ENCODE data around the gene NRCAM.

- TF ChIP-seq ZNF565 (CRISPR knock-in tag; conservative IDR thresholded peaks at IDR 0.05; ENCODE audit: low read depth) (no peak), PPARA (CRISPR knock-in tag; IDR thresholded peaks at IDR 0.05; ENCODE audit: borderline replicate concordance) (no peak), GLIS3 (CRISPR knock-in tag; IDR thresholded peaks at IDR 0.05) (no peak), ARNTL (CRISPR knock-in tag; IDR thresholded peaks at IDR 0.05; ENCODE audit: borderline replicate concordance, low read depth) (no peak), CREB5 (CRISPR knock-in tag; IDR thresholded peaks at IDR 0.05; ENCODE audit: low read depth) (no peak), CSDC2 (CRISPR knock-in tag; IDR thresholded peaks at IDR 0.05) (no peak), ZFP3 (CRISPR knock-in tag; IDR thresholded peaks at IDR 0.05) (no peak), ISL1 (CRISPR knock-in tag; IDR thresholded peaks at IDR 0.05) (no peak), ZC3H10 (CRISPR knock-in tag; IDR thresholded peaks at IDR 0.05) (no peak), ZNF70 (CRISPR knock-in tag; IDR thresholded peaks at IDR 0.05) (no peak), TCF4 (CRISPR knock-in tag; IDR thresholded peaks at IDR 0.05; ENCODE audit: borderline replicate concordance) (no peak), BACH2 (CRISPR knock-in tag; IDR thresholded peaks at IDR 0.05; ENCODE audit: borderline replicate concordance) (no peak)
- TF ChIP-seq, protein P1, sequence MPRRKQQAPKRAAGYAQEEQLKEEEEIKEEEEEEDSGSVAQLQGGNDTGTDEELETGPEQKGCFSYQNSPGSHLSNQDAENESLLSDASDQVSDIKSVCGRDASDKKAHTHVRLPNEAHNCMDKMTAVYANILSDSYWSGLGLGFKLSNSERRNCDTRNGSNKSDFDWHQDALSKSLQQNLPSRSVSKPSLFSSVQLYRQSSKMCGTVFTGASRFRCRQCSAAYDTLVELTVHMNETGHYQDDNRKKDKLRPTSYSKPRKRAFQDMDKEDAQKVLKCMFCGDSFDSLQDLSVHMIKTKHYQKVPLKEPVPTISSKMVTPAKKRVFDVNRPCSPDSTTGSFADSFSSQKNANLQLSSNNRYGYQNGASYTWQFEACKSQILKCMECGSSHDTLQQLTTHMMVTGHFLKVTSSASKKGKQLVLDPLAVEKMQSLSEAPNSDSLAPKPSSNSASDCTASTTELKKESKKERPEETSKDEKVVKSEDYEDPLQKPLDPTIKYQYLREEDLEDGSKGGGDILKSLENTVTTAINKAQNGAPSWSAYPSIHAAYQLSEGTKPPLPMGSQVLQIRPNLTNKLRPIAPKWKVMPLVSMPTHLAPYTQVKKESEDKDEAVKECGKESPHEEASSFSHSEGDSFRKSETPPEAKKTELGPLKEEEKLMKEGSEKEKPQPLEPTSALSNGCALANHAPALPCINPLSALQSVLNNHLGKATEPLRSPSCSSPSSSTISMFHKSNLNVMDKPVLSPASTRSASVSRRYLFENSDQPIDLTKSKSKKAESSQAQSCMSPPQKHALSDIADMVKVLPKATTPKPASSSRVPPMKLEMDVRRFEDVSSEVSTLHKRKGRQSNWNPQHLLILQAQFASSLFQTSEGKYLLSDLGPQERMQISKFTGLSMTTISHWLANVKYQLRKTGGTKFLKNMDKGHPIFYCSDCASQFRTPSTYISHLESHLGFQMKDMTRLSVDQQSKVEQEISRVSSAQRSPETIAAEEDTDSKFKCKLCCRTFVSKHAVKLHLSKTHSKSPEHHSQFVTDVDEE (CRISPR knock-in tag; IDR thresholded peaks at IDR 0.05): no peak
Observed at GRCh38 chr7:108308276-108308675, 148.0 kb downstream of the NRCAM start.
